ENCODE results near the gene EIF5A. TPM values are rescaled to one million over a fixed set of nuclear protein-coding genes. Genes with fewer than 3 reads are reported as not detected.

Gene EIF5A
- total and polyA plus RNA-seq, 4 donors = 179 to 506 (median 302) TPM

DNA sequence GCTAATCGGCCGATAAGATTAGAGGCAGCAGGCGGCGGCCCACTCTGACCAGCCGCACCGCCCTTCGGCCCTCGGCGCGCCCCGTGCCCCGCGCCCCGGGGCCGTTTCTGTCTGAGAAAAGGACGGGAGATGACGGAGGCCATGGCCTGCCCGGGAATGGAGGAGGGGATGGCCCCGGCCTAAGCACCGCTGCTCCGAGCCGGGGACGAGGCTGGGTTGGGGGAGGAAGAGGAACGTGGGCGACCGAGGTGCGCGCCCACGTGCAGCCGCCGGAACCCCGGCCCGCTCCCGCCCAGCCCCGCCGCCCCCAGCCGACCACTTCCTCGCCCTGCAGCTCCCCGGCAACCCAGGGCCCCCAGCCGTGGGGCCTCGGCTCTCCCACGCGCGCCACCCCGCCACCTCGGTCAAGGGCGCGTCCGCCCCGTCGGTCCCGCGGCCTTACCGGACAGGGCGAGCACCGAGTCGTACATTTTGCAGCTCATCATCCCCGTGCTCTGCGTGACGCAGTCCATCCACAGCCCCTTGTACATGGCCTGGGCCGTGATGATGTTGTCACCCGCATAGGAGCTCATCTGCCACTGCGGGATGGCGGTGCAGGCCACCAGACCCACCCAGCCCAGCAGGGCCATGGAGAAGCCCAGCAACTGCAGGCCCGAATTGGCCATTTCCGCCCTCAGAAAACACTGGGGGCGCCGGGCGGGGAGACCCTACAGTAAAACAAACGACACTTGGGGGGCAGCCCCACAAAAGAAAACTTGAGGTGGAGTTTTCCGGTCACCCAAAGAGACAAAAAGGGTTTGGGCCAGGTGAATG, 45.8 kb upstream of the EIF5A start:
- peaks cover 13 to 53% (median 32%) of the 10 kb centered on the region in 4 donors for H3K4me1 ChIP-seq (ENCODE audit: control insufficient read depth in 4 of 4, insufficient read depth in 4 of 4, low read length in 3 of 4)
- WGBS = 15% methylated on average over 71 of the region's 71 CpGs
- TF ChIP-seq EGR1 (IDR thresholded peaks at IDR 0.05; ENCODE audit: low read depth in 2 of 2) = no peak
- TF ChIP-seq JUND (IDR thresholded peaks at IDR 0.05) = no peak
- TF ChIP-seq TAF1 (conservative IDR thresholded peaks at IDR 0.05) = no peak
- TF ChIP-seq HNF4A (conservative IDR thresholded peaks at IDR 0.05) = no peak
- no peak for TF ChIP-seq SP1 (IDR thresholded peaks at IDR 0.05)
- TF ChIP-seq RXRA (IDR thresholded peaks at IDR 0.05) = no peak
- no peak for TF ChIP-seq FOXA2 (IDR thresholded peaks at IDR 0.05)
- TF ChIP-seq HNF4G (IDR thresholded peaks at IDR 0.05) = no peak
- no peak for TF ChIP-seq MAX (IDR thresholded peaks at IDR 0.05)
- TF ChIP-seq GABPA (IDR thresholded peaks at IDR 0.05 in 1 of 2, conservative IDR thresholded peaks at IDR 0.05 in 1 of 2) = no peak
- TF ChIP-seq RAD21 (IDR thresholded peaks at IDR 0.05) = no peak
- TF ChIP-seq ZBTB33 (IDR thresholded peaks at IDR 0.05) = no peak
- no peak for TF ChIP-seq FOXA1 (IDR thresholded peaks at IDR 0.05)
- no peak for TF ChIP-seq NR2F2 (IDR thresholded peaks at IDR 0.05)
- TF ChIP-seq REST (IDR thresholded peaks at IDR 0.05) = no peak
- TF ChIP-seq, protein P1, sequence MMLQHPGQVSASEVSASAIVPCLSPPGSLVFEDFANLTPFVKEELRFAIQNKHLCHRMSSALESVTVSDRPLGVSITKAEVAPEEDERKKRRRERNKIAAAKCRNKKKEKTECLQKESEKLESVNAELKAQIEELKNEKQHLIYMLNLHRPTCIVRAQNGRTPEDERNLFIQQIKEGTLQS (IDR thresholded peaks at IDR 0.05) = no peak
- TF ChIP-seq, protein P2, sequence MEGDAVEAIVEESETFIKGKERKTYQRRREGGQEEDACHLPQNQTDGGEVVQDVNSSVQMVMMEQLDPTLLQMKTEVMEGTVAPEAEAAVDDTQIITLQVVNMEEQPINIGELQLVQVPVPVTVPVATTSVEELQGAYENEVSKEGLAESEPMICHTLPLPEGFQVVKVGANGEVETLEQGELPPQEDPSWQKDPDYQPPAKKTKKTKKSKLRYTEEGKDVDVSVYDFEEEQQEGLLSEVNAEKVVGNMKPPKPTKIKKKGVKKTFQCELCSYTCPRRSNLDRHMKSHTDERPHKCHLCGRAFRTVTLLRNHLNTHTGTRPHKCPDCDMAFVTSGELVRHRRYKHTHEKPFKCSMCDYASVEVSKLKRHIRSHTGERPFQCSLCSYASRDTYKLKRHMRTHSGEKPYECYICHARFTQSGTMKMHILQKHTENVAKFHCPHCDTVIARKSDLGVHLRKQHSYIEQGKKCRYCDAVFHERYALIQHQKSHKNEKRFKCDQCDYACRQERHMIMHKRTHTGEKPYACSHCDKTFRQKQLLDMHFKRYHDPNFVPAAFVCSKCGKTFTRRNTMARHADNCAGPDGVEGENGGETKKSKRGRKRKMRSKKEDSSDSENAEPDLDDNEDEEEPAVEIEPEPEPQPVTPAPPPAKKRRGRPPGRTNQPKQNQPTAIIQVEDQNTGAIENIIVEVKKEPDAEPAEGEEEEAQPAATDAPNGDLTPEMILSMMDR (IDR thresholded peaks at IDR 0.05; ENCODE audit: low read depth, low read length, missing input control) = no peak
- TF ChIP-seq YY1 (IDR thresholded peaks at IDR 0.05) = no peak
- peaks cover 0 to 3% (median 3%) of the 10 kb centered on the region in 4 donors for H3K36me3 ChIP-seq (ENCODE audit: control insufficient read depth in 4 of 4, insufficient read depth in 3 of 4, low read depth in 1 of 4, low read length in 3 of 4)
- H3K9me3 ChIP-seq (ENCODE audit: control insufficient read depth in 4 of 4, low read length in 3 of 4) = no peaks in the 10 kb centered on the region
- H3K4me3 ChIP-seq (ENCODE audit: low read depth in 1 of 3, low read length in 3 of 3) = peak overlapping the region; percentile 63 to 68 (median 65)
- no peaks in the 10 kb centered on the region for H3K27me3 ChIP-seq (ENCODE audit: control insufficient read depth in 4 of 4, insufficient read depth in 4 of 4, low read length in 3 of 4)
- peak overlapping the region in 1 of 2 donors; percentile 46 for H3K9ac ChIP-seq (ENCODE audit: low read depth in 1 of 2, low read length in 2 of 2)
- peak; percentile 40 for DNase-seq (ENCODE audit: low spot score)
- H3K27ac ChIP-seq (ENCODE audit: low read depth in 1 of 2, low read length in 2 of 2) = peak overlapping the region; percentile 83 to 87
